ENCODE measurements around the gene SEMA3B.

GRCh38 chr3:50254577-50255250 lies 14.2 kb upstream of the SEMA3B start:
- TF ChIP-seq POLR2A (IDR thresholded peaks at IDR 0.05) (no peak), EP300 (IDR thresholded peaks at IDR 0.05) (no peak), CTCF (IDR thresholded peaks at IDR 0.05) (no peak)
